Stimulated activated CD4-positive, alpha-beta T cell treated with anti-CD3 and anti-CD28 coated beads, Interleukin-2, amount 100 ng/mL, for 48 hours (primary cell): ENCODE results near the gene VWA5A.
"Not testable (repeated sequence)": the region's sequence is repeated elsewhere in the genome, so short reads cannot be mapped to it uniquely, and the experiment has no call there.

Experiments used
- DNase-seq, 2 donors: peaks; one replicate each; pipeline ENCODE4 v3.0.0-alpha.2; 2020

VWA5A gene

DNA sequence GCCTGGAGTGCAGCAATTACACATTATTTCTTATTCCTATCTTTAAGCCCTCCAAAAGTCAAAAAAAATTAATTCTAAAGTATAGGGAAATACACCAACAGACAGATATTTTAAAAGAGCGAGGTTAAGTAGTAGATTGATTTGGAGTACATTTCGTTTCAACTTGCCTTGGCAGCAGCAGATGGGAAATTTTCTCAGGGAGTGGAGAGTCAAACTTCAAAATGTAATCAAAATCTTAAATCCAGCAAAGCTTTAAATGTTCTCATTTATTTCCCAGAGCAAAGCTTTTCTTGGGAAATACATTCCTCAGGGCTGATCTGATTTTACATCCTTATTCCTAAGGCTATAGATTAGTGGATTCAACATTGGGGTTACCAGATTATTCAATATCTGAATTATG lies 21.9 kb upstream of the VWA5A start:
- no peak for DNase-seq

DNA sequence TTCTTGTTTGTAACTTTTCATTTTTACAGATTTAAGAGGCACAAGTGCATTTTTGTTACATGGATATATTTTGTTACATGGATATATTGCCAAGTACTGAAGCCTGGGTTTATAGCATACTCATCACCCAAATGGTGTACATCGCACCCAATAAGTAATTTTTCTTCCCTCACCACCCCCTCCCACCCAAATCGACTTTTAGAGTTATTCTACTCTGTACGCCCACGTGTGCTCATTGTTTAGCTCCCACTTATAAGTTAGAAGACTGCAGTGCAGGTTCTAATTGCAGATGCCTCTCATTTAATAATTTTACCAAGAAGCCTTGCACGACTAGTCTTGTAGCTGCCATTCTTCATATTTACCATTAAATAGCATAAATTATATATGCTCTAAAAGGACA lies 20.5 kb upstream of the VWA5A start:
- DNase-seq: no peak

DNA sequence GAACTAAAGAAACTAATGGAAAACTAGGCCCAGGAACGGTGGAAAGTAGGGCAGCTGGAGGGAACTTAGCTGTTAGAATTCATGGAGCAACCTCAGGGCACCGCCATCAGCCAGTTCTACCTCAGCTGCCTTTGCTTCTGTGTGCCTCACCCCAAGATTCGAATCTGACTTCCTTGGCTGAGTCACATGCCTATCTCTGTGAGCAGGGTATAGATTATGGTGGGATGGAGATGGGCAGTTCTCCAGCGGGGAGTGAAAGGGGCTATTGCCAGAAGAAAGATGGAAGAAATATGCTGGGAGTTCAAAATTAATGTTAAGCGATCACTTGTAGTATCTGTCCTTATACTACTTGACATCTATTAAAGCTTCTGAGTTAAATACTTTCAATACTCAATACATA lies 18.9 kb upstream of the VWA5A start:
- DNase-seq: no peak

DNA sequence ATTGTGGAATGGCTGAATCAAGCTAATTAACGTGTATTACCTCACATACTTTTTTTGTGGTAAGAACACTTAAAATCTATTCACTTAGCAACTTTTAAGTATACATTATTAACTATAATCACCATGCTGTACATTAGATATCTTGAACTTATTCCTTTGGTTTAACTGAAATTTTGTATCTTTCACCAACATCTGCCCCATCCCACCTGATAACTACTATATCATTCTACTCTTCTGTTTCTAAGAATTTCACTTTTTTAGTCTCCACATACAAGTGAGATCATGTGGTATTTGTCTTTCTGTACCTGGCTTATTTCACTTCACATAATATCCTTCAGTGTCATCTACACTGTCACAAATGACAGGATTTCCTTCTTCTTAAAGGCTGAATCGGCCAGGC lies 17.1 kb upstream of the VWA5A start:
- no peak for DNase-seq

DNA sequence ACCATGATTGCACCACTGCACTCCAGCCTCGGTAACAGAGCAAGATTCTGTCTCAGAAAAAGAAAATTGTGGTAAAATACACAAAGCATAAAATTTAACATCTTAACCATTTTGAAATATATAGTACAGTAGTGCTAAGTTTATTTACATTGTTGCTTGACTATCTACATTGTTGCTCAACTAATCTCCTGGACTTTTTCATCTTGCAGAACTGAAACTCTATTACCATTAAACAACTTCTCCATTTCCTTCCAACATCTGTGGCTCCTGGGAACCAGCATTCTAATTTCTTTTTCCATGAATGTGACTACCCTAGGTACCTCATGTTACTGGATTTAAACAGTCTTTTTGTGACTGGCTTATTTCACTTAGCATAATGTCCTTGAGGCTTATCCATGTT lies 13.5 kb upstream of the VWA5A start:
- no peak for DNase-seq

DNA sequence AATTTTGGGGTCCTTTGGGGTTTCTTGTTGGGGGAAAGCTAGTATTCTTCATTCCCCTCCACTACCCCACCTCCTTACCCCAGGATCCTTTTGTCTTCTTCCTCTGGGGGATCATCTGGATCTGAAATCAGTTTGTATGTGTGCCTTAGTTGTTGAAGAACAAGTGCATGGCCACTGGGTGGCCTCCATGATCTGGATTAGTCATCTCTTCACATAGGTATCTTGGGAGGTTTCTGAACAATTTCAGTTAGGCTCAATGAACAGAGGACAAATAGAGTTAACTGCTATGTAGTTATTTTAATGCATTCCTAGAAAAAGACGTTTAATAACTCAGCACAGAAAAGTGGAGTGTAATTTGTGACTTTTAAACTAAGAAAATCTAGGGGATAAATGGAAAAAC lies 7.1 kb upstream of the VWA5A start:
- no peak for DNase-seq

DNA sequence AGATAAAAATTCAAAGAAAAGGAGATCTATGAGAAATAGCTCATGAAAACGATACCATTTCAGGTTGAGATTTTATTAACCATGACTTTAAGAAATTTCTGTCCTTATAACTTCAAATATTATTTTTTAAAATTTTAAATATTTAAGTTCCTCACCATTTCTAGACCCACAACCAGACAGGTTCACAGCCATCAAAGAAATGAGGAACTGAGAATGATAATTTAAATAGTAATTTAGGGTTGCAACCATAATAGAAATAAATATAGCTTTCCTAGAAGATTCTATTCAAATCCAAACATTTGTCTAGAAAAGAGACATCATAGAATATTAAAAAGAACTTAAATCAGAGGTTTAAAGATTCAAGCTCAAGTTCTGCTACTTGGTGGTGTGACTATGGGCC lies 5.9 kb upstream of the VWA5A start:
- no peak for DNase-seq

DNA sequence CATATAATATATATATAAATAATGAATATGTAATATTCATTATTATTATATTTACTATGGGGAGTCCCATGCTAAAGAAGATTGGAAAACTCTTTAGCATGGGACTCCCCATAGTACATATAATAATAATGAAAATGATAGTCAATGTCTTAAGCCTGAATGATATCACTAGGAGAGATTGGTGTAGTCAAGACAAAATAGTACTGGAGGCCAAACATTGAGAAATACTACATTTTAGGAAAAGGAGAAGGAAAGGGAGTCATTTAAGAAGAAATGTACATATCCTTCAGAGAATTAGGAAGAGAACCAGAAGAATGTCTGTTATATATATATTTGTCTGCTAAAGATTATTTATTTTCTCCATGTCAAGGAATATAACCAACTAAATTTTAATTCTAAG lies 5.0 kb upstream of the VWA5A start:
- DNase-seq: no peak

DNA sequence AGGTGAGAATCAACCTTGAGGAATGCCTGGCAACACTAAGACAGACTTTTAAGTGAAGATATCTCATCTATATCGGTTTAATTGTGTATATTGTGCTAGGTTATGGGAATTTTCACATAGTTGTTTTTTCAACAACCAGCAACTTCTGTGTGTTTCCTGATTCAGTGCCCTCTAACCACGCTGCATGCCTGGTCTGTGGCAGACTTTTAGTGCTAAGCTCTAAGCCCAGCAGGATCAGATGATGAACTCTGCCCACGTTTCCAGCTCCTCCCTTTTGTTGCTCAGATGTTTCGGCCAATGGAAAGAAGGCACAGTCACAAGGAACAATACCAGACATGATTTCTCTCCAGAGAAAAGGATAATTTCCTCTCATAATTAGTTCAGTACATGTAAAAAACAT lies 1.4 kb upstream of the VWA5A start:
- DNase-seq: no peak

DNA sequence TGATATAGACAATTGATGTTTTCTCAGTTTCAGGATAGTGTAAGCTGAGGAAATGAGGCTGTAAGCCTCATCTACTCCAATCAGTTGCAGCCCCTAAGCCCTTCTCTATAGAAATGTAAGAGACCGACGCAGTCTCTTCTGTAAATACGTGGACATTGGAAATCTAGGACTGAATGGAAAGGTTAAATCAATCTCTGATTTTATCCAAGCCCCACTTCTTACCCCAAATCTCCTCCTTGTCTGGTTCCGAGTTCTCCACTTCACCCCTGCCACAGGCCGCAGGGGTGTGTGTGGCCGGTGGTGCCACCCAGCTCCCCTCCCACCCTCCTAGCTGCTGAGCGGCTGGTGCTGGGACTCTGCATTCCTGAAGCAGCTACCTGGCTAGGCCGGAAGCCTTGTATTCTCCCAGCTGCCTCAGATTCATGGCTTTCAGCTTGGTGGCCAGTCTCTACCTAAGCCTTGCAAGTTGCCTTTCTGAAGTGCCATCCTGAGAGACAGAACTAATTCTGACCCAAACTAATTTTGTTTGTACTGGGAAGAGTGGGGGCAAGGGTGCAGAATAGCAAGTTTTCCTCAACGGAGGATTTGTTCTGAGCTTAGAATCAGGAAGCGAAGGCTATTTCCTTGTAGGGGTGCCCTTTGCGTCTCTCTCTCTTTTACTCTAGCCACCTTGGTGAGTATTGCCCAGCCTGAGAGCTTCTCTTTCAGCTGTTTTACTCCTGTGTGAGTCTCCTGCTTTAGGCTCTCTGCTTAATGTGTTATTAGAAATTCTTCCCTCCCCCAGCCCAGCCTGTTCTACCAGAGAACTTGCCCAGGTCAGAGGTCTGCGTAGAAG lies 749 bp downstream of the VWA5A start:
- DNase-seq: no peak

DNA sequence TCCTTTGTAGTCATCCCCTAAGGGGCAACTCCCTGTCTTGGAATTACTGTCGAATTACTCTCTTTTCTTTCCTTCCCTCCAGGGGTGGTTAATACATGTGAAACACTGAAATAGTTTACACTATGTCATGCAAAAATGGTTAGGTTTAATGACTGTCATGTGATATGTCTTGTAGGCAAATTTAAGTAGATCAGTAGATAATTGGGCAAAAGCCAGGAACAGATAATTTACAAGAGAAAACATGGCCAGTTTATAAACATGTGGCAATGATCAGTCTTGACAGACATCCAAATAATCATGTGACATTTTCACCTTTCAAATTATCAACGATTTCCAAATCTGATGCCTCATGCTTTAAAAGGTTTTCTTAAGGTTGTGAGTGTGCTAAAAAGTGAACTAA lies 3.9 kb downstream of the VWA5A start:
- no peak for DNase-seq

DNA sequence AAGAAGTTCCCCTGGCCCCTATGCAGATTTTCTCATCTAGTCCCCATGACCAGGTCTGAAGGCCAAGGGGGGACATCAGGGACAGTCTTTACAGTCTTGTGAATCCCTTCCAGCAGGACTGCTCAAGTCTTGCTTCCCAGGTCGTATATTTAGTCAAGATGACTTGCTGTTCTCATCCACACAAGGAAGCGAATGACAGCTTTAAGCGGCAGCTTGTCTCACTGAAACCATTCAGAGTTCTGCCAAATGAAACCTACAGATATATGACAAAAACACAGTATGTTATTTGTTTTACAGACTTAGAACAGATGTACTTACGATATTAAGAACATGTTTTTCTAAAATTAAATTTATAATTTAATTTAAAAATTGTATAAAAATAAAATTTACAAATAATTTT lies 5.6 kb downstream of the VWA5A start:
- no peak for DNase-seq

DNA sequence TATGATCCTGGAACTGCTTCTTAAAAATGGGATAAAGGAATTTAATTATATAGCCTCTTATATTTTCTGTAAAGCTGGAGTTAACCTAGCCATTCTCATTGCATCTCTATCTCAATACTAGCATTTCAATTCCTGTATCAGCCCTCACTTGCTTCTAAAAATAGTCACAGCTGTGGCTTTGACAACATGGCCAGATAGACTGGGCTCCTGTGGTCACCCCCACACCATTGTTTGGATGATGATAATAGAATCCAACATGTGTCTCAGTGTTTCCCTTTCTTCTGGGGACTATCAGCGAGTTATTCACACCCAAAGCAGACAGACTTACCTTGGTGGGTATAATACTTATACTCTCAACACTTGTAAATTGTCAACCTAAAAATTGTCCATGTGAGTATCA lies 6.9 kb downstream of the VWA5A start:
- no peak for DNase-seq

DNA sequence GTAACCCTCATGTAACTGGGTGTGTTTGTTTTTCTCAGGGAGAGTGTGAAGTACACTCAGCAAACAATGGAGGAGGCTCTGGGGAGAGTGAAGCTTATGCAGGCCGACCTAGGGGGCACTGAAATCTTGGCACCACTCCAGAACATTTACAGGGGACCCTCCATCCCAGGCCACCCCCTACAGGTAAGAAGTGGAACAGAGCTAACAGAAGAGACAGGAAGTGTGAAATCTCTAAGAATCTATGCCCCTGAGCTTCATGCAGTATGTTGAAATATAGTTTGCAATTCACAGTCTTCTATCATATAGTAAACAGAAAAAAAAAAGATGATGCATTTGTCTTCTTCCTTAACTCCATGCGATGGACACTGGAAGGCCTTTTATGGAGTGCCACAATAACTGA lies 8.4 kb downstream of the VWA5A start:
- no peak for DNase-seq

DNA sequence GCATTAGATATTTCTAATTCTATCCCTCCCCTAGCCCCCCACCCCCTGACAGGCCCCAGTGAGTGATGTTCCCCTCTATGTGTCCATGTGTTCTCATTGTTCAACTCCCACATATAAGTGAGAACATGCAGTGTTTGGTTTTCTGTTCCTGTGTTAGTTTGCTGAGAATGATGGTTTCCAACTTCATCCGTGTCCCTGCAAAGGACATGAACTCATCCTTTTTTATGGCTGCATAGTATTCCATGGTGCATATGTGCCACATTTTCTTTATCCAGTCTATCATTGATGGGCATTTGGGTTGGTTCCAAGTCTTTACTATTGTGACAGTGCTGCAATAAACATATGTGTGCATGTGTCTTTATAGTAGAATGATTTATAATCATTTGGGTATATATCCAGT lies 11.9 kb downstream of the VWA5A start:
- not testable (repeated sequence) for DNase-seq

DNA sequence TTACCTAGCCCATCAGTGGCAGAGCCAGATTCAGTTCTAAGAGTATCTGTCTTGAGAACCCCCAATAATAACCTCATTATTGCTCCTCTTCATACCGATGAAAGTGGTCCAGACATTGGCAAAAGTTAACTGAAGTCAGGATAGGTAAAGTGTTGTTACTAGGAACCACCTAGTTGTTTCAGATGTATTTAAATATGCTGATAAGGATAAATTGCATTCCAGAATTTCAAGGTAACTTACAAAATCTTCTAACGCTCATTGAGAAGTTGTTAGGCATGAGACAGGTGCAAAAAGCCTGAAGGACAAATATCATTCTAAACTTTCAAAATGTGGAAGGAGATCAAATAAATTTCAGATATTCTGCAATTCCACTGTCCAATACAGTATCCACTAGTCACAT lies 27.8 kb downstream of the VWA5A start:
- no peak for DNase-seq

DNA sequence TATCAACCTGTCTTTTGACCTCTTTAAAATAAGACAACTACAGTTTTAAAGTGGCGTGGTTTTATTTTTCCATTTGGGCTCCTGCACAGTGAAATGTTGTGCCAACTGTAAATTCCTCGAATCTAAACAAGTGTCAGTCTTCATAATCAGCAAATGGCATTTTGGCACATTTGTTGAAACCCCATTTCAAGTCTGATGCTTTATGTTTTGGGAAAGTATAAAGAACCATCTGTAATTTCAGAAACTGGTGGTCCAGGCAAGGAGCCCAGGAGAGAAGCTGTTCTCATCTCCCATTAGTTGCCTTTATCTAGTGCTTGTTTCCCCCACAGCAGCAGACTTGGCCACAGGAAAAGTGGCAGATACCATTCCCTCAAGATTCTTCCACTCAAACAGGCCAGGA lies 32.7 kb downstream of the VWA5A start:
- DNase-seq: no peak

DNA sequence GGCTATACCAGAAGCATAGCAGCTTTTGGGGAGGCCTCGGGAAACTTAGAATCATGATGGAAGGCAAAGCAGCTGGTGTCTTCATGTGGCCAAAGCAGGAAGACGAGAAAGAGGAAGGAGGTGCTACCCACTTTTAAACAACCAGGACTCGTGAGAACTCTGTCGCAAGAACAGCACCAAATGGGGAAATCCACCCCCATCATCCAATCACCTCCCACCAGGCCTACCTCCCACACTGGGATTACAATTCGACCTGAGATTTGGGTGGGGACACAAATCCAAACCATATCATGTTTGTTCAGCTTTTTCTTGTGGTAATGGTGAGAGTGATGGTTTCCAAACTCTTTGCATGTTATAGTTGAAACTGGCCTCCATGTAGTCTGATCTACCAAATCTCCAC lies 35.4 kb downstream of the VWA5A start:
- DNase-seq: no peak

DNA sequence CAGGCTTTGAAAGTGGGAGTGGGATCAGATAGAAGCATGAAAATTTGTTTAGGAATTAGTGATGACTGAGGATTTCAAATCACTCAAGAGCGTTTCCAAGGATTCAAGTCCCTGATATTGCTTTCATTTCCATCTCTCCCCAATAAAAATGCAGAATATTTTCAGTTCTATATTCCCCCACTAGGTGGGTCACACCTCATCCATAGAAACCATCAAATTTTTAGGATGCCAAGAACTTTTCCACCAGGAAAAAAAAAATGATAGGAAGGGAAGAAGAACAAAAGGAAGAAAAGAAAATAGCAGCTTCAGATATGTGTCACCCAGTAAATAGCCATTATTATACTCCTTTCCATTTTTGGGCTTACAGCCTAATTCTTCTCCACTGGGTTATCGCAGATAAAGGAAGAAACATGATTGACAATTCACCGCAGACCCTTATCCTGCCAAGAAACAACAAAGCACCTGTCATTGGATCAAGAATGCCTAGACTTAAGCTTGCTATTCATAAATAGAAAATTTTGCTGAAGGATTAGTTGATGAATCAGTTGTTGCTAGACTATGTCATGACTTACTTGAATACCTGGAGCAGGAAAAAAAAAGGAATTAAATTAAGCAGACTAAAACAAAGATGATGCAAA lies 37.6 kb downstream of the VWA5A start:
- DNase-seq: no peak

DNA sequence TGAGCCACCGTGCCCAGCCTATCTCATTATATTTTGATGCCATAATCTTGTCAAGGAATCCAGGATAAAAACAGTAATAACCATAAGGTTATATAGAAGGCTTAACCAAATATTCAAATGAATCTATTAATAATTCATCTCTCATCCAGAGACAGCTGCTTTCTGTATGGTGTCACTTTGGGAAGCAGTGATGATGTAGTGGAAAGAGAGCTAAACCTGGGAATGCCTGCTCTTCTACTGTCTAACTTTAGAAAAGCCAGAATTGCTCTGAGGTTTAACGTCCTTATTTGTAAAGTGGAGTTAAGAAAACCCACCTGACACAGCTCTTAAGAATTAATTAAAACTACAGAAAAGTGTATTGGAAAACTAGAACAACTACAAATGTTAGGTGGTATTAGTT lies 38.6 kb downstream of the VWA5A start:
- DNase-seq: no peak

DNA sequence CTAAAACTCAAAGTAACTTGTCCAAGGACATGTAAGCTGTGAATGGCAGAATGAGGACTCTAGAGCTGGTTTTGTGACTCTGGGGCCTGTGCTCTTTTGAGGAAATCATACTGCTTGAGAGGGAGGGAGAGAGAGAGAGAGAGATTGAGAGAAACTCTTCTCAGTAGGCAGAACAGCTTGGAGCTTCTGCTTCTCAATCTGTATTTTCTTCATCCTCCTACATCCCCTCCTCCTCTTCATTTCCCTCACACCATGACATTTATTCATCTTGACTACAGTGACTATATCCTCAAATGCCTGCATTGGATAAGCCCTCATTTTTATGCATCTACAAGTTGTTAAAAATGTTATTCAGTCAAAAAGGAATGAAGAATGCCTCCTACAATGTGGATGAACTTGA lies 44.2 kb downstream of the VWA5A start:
- no peak for DNase-seq

DNA sequence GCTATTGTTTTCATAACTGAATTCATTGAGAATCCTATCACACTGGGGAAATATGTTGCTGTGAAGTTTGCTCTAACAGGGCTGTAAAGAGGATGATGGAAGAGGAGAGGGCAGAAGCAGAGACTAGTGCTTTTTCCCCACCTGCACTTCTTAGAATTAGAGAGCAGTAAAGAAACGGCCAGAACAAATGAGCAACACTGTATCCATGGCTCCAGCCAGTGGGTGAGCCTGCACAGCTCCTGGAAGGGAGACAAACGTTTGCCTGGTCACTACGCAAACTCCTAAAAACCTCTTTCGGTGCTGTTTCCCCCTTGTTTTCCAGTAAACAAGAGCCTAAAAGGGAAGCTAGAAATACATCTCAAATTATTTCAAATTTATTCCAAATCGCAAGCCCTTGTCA lies 45.7 kb downstream of the VWA5A start:
- DNase-seq: no peak

DNA sequence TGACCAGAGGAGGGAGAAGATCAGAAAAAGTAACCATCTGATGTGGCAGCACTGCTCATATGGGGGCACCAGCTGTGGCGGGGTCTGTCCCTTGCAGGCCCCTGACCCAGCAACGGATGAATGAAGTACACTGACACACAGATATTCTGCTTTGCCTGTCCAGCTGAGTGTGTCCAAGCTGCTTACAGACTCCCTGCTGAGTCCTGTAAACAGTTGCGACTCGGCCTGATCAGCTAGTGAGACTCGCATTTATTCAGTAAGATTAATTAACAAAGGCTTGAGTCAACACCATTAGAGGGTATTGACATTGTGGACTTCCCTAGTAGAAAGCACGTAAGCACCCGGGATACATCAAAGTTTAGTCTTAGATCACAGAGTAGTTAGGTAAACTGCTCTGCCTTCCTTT lies 52.6 kb downstream of the VWA5A start:
- DNase-seq: no peak

DNA sequence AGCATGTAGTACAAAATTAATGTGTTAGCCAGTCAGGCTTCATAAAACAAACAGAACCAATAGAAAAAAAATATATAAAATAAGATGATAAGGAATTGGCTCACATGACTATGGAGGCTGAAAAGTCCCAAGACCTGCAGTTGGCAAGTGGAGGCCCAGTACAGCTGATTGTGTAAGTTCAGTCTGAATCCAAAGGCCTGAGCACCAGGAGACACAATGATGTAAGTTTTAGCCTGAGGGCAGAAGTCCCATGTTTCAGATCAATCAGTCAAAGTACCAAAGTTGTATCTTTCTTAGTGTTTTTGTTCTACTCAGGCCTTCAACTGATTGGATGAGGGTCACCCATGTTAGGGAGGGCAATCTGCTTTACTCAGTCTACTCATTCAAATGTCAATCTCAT lies 53.5 kb downstream of the VWA5A start:
- no peak for DNase-seq

DNA sequence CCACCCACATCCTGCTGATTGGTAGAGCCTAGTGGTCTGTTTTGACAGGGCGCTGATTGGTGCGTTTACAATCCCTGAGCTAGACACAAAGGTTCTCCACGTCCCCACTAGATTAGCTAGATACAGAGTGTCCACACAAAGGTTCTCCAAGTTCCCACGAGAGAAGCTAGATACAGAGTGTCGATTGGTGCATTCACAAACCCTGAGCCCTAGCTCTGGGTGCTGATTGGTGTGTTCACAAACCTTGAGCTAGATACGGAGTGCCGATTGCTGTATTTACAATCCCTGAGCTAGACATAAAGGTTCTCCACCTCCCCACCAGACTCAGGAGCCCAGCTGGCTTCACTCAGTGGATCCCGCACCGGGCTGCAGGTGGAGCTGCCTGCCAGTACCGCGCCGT lies 55.1 kb downstream of the VWA5A start:
- DNase-seq: not testable (repeated sequence)
